ENCODE results near the gene EXOC6B. TPM values are rescaled to one million over a fixed set of nuclear protein-coding genes. Genes with fewer than 3 reads are reported as not detected.

EXOC6B gene
- total and polyA plus RNA-seq, 10 of the 15 experiments (the other 5 are each of a cell fraction or from before 2014, with no cell fraction given): 0.23 to 2.2 (median 1.2) TPM

- DNase-seq (ENCODE audit: low read depth, low spot score) (no peak), ATAC-seq (no peak), FAIRE-seq (no peak)
- ChIA-PET CTCF (no interaction called here), RAD21 (ENCODE audit: unreplicated experiment) (no interaction called here), POLR2A (no interaction called here), SMC1A (ENCODE audit: uncharacterized antibody, unreplicated experiment) (no interaction called here)
- intact Hi-C loops (cut with micrococcal nuclease; ENCODE audit: unreplicated experiment) (no loop called here), in situ Hi-C loops (cut with MboI) (no loop called here)
- no TSS peak for BruUV-seq (replicated peaks)
- H3K27ac ChIP-seq (ENCODE audit: control insufficient read depth, insufficient read depth): no peak overlapping the region
- H3K9ac ChIP-seq (ENCODE audit: control insufficient read depth, insufficient read depth, low read length): no peak overlapping the region
- H4K20me1 ChIP-seq (ENCODE audit: control insufficient read depth, insufficient read depth): no peaks in the 10 kb centered on the region
- no peak overlapping the region for H3K4me3 ChIP-seq
- no peaks in the 10 kb centered on the region for H3K27me3 ChIP-seq (replicated peaks in 1 of 2; ENCODE audit: control insufficient read depth in 2 of 2, insufficient read depth in 2 of 2, low read length in 1 of 2)
- H3K79me2 ChIP-seq (ENCODE audit: control insufficient read depth, insufficient read depth, low read length): no peaks in the 10 kb centered on the region
- no peaks in the 10 kb centered on the region for H3K36me3 ChIP-seq (ENCODE audit: control insufficient read depth in 2 of 2, insufficient read depth in 2 of 2, low read length in 1 of 2)
- no peaks in the 10 kb centered on the region; the same call in 2 of the 3 replicates for H3K9me3 ChIP-seq (replicated peaks; ENCODE audit: control insufficient read depth, insufficient read depth, low read length)
- no peak for TF ChIP-seq POLR2AphosphoS2 (IDR thresholded peaks at IDR 0.05; ENCODE audit: low read depth, low read length)
- TF ChIP-seq SMAD5 (IDR thresholded peaks at IDR 0.05; ENCODE audit: low read depth): no peak
- H2AFZ ChIP-seq (ENCODE audit: control insufficient read depth, low read depth, low read length): no peak overlapping the region
- H3K4me1 ChIP-seq (ENCODE audit: control insufficient read depth, insufficient read depth, low read length): no peaks in the 10 kb centered on the region
- H3K4me2 ChIP-seq (ENCODE audit: control insufficient read depth, insufficient read depth): no peak overlapping the region
Observed at GRCh38 chr2:72394541-72395070, 431.2 kb downstream of the EXOC6B start.

GRCh38 chr2:72389447-72389846, 436.4 kb downstream of the EXOC6B start:
- no peaks in the 10 kb centered on the region for H3K27me3 ChIP-seq (replicated peaks in 1 of 2; ENCODE audit: control insufficient read depth in 2 of 2, insufficient read depth in 2 of 2, low read length in 1 of 2)
- ChIA-PET CTCF (no interaction called here), SMC1A (ENCODE audit: uncharacterized antibody, unreplicated experiment) (no interaction called here), POLR2A (no interaction called here), RAD21 (ENCODE audit: unreplicated experiment) (no interaction called here)
- H4K20me1 ChIP-seq (ENCODE audit: control insufficient read depth, insufficient read depth): no peaks in the 10 kb centered on the region
- ATAC-seq (no peak), FAIRE-seq (no peak), DNase-seq (ENCODE audit: low read depth, low spot score) (no peak)
- no peaks in the 10 kb centered on the region for H3K4me1 ChIP-seq (ENCODE audit: control insufficient read depth, insufficient read depth, low read length)
- in situ Hi-C loops (cut with MboI): no loop called here
- H3K9me3 ChIP-seq (replicated peaks; ENCODE audit: control insufficient read depth, insufficient read depth, low read length): no peaks in the 10 kb centered on the region; the same call in 1 of the 3 replicates
- H3K4me2 ChIP-seq (ENCODE audit: control insufficient read depth, insufficient read depth): no peak overlapping the region
- H3K27ac ChIP-seq (ENCODE audit: control insufficient read depth, insufficient read depth): no peak overlapping the region
- BruUV-seq (replicated peaks): no TSS peak
- no peaks in the 10 kb centered on the region for H3K79me2 ChIP-seq (ENCODE audit: control insufficient read depth, insufficient read depth, low read length)
- no peak for TF ChIP-seq SREBF1 (IDR thresholded peaks at IDR 0.05; ENCODE audit: low read length)
- no peak for TF ChIP-seq POU2F2 (IDR thresholded peaks at IDR 0.05; ENCODE audit: borderline replicate concordance, low read depth, low read length)
- no peak for TF ChIP-seq MYB (IDR thresholded peaks at IDR 0.05; ENCODE audit: borderline replicate concordance, low read depth, low read length)
- TF ChIP-seq CHD4 (IDR thresholded peaks at IDR 0.05): no peak
- no peak for TF ChIP-seq CEBPB (IDR thresholded peaks at IDR 0.05; ENCODE audit: borderline replicate concordance in 1 of 2, low read depth in 2 of 2, low read length in 2 of 2)
- TF ChIP-seq ZNF592 (IDR thresholded peaks at IDR 0.05): no peak
- no peak for TF ChIP-seq BCL11A (IDR thresholded peaks at IDR 0.05; ENCODE audit: low read depth, low read length)
- no peak for TF ChIP-seq MEF2A (IDR thresholded peaks at IDR 0.05; ENCODE audit: insufficient read depth, low read depth, low read length)
- no peak for TF ChIP-seq CREB1 (IDR thresholded peaks at IDR 0.05; ENCODE audit: low read depth)
- no peak for TF ChIP-seq E2F4 (IDR thresholded peaks at IDR 0.05; ENCODE audit: low read depth, low read length)
- no peak for TF ChIP-seq EED (IDR thresholded peaks at IDR 0.05; ENCODE audit: low read depth)
- no peak overlapping the region for H3K4me3 ChIP-seq
- intact Hi-C loops (cut with micrococcal nuclease; ENCODE audit: unreplicated experiment): no loop called here
- H2AFZ ChIP-seq (ENCODE audit: control insufficient read depth, low read depth, low read length): no peak overlapping the region
- H3K36me3 ChIP-seq (ENCODE audit: control insufficient read depth in 2 of 2, insufficient read depth in 2 of 2, low read length in 1 of 2): no peaks in the 10 kb centered on the region
- H3K9ac ChIP-seq (ENCODE audit: control insufficient read depth, insufficient read depth, low read length): no peak overlapping the region
- WGBS (ENCODE audit: insufficient coverage, insufficient replicate concordance, low lambda C conversion rate, missing lambda C conversion rate): 33% methylated on average over 2 of the region's 2 CpGs

All from GM12878 (cell line).